ENCODE measurements around the gene MT1G.
"Not testable (repeated sequence)": the region's sequence is repeated elsewhere in the genome, so short reads cannot be mapped to it uniquely, and the experiment has no call there.

Gene MT1G

DNA sequence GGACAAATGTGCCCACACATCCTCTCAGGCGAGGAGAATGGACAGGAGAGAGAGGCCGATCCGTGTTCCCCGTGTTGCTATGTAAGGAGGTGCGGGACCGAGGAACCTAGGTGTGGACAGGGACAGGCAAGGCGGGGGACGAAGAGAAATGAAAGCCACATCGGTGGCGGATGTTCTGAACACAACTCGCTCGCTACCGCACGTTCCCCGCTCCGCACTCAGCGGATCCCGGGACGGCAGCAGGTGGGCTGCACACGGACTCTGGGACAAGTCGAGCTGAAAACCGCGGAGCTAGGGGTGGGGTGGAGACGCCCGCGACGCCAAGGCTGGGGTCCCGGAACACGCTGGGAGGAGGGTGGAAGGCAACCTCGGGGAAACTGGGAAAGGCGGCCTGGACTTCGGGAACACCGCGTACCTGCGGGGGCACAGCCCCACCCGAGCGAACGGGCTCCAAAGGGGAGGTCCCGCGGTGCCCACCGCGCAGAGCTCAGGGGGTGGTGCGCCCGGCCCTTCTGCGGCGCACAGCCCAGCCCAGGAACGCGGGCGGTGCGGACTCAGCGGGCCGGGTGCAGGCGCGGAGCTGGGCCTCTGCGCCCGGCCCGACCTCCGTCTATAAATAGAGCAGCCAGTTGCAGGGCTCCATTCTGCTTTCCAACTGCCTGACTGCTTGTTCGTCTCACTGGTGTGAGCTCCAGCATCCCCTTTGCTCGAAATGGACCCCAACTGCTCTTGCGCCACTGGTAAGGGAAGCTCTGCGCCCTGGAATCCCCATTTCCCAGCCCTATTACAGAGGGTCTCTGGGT is 42.5 kb downstream of the MT1G start, which contains the start of gene MT1E:
TSS of gene MT1E (plus strand) at position 642 of the 803 bp plus-strand sequence. CDS start at position 713, 71 bp downstream.
- no peaks in the 10 kb centered on the region for H3K9me3 ChIP-seq (ENCODE audit: insufficient read depth, low read depth, low read length)
- WGBS, result 4% methylated on average over 62 of the region's 62 CpGs
- H3K27me3 ChIP-seq (ENCODE audit: insufficient read depth, low read length), result peaks cover 97% of the 10 kb centered on the region
- H3K4me1 ChIP-seq (ENCODE audit: insufficient read depth, low read length), result peaks cover 27% of the 10 kb centered on the region
- peak within 1 kb of the TSS; percentile 50 for H3K4me3 ChIP-seq (ENCODE audit: low read length)
- no peaks in the 10 kb centered on the region for H3K36me3 ChIP-seq (ENCODE audit: insufficient read depth, low read length)
- no peak within 1 kb of the TSS for H3K27ac ChIP-seq (ENCODE audit: low read depth, low read length)
- H3K9ac ChIP-seq (ENCODE audit: low read depth, low read length), result no peak within 1 kb of the TSS

DNA sequence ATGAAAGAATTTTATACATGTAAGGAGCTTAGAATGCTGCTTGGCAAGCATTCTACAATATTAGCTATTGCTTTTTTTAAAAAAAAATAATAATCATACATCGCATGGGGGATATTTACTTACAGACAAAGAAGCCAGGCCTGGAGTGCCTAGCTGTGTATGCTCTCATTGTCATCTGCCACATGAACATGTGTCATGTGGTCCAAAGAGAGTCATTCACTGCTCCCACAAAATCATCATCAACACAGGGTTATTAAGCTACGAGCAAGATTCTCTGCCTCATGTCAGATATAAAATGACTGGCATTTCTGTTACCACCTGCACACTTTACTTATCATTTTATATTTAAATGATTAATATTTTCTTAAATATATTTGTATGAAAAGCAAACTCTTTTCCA is 44.2 kb downstream of the MT1G start:
- peaks cover 97% of the 10 kb centered on the region for H3K27me3 ChIP-seq (ENCODE audit: insufficient read depth, low read length)

DNA sequence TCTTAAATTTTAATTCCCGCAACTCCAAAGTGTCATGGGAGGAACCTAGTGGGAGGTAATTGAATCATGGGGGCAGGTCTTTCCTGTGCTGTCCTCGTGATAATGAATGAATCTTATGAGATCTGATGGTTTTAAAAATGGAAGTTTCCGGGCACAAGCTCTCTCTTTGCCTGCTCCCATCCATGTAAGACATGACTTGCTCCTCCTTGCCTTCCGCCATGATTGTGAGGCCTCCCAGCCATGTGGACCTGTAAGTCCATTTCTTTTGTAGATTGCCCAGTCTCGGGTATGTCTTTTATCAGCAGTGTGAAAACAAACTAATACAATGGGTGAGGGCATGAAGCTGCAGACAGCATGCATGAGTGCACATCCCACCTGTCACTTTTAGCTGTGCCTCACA is 44.7 kb downstream of the MT1G start:
- H3K27me3 ChIP-seq (ENCODE audit: insufficient read depth, low read length), result peaks cover 97% of the 10 kb centered on the region
- 88% methylated on average over 5 of the region's 5 CpGs for WGBS

More for the DNA sequence above, 44.2 kb downstream of the MT1G start:
- no peak overlapping the region for H3K4me3 ChIP-seq (ENCODE audit: low read length)
- no peak overlapping the region for H3K27ac ChIP-seq (ENCODE audit: low read depth, low read length)
- 93% methylated on average over 2 of the region's 2 CpGs for WGBS
- H3K36me3 ChIP-seq (ENCODE audit: insufficient read depth, low read length), result no peaks in the 10 kb centered on the region
- no peaks in the 10 kb centered on the region for H3K9me3 ChIP-seq (ENCODE audit: insufficient read depth, low read depth, low read length)
- H3K4me1 ChIP-seq (ENCODE audit: insufficient read depth, low read length), result peaks cover 29% of the 10 kb centered on the region
- H3K9ac ChIP-seq (ENCODE audit: low read depth, low read length), result no peak overlapping the region

GRCh38 chr16:56621665-56622445 is 46.0 kb downstream of the MT1G start:
- Histone ChIP-seq H3K4me1 (ENCODE audit: insufficient read depth, low read length) (peaks cover 37% of the 10 kb centered on the region), H3K27me3 (ENCODE audit: insufficient read depth, low read length) (peaks cover 98% of the 10 kb centered on the region)
- H3K9ac ChIP-seq (ENCODE audit: low read depth, low read length); H3K27ac ChIP-seq (ENCODE audit: low read depth, low read length); H3K9me3 ChIP-seq (ENCODE audit: insufficient read depth, low read depth, low read length); H3K4me3 ChIP-seq (ENCODE audit: low read length); H3K36me3 ChIP-seq (ENCODE audit: insufficient read depth, low read length): not testable (repeated sequence)
- WGBS, result 28% methylated on average over 4 of the region's 4 CpGs

More for the DNA sequence above, 44.7 kb downstream of the MT1G start:
- not testable (repeated sequence) for H3K9me3 ChIP-seq (ENCODE audit: insufficient read depth, low read depth, low read length); H3K36me3 ChIP-seq (ENCODE audit: insufficient read depth, low read length); H3K9ac ChIP-seq (ENCODE audit: low read depth, low read length); H3K27ac ChIP-seq (ENCODE audit: low read depth, low read length); H3K4me3 ChIP-seq (ENCODE audit: low read length)
- H3K4me1 ChIP-seq (ENCODE audit: insufficient read depth, low read length), result peaks cover 33% of the 10 kb centered on the region

- 76% methylated on average over 8 of the region's 8 CpGs for WGBS
- no peak overlapping the region for H3K9ac ChIP-seq (ENCODE audit: low read depth, low read length)
- H3K36me3 ChIP-seq (ENCODE audit: insufficient read depth, low read length), result no peaks in the 10 kb centered on the region
- H3K27ac ChIP-seq (ENCODE audit: low read depth, low read length), result no peak overlapping the region
- no peaks in the 10 kb centered on the region for H3K9me3 ChIP-seq (ENCODE audit: insufficient read depth, low read depth, low read length)
- peaks cover 98% of the 10 kb centered on the region for H3K27me3 ChIP-seq (ENCODE audit: insufficient read depth, low read length)
- H3K4me1 ChIP-seq (ENCODE audit: insufficient read depth, low read length), result peaks cover 27% of the 10 kb centered on the region
- H3K4me3 ChIP-seq (ENCODE audit: low read length), result no peak overlapping the region
Observed at GRCh38 chr16:56620339-56620897, 47.4 kb downstream of the MT1G start.

- no peaks in the 10 kb centered on the region for H3K36me3 ChIP-seq (ENCODE audit: insufficient read depth, low read length)
- 36% methylated on average over 6 of the region's 6 CpGs for WGBS
- no peak overlapping the region for H3K27ac ChIP-seq (ENCODE audit: low read depth, low read length)
- peaks cover 27% of the 10 kb centered on the region for H3K4me1 ChIP-seq (ENCODE audit: insufficient read depth, low read length)
- H3K4me3 ChIP-seq (ENCODE audit: low read length), result no peak overlapping the region
- H3K9ac ChIP-seq (ENCODE audit: low read depth, low read length), result no peak overlapping the region
- no peaks in the 10 kb centered on the region for H3K9me3 ChIP-seq (ENCODE audit: insufficient read depth, low read depth, low read length)
- H3K27me3 ChIP-seq (ENCODE audit: insufficient read depth, low read length), result peaks cover 99% of the 10 kb centered on the region
Observed at GRCh38 chr16:56618138-56618537, 49.7 kb downstream of the MT1G start.

GRCh38 chr16:56617212-56618085 is 50.4 kb downstream of the MT1G start:
- H3K36me3 ChIP-seq (ENCODE audit: insufficient read depth, low read length), result no peaks in the 10 kb centered on the region
- H3K4me3 ChIP-seq (ENCODE audit: low read length), result peak overlapping the region; percentile 51
- no peak overlapping the region for H3K9ac ChIP-seq (ENCODE audit: low read depth, low read length)

More at GRCh38 chr16:56617212-56618085, 50.4 kb downstream of the MT1G start:
- H3K9me3 ChIP-seq (ENCODE audit: insufficient read depth, low read depth, low read length), result no peaks in the 10 kb centered on the region
- 4% methylated on average over 40 of the region's 41 CpGs for WGBS
- no peak overlapping the region for H3K27ac ChIP-seq (ENCODE audit: low read depth, low read length)
- H3K4me1 ChIP-seq (ENCODE audit: insufficient read depth, low read length), result peaks cover 27% of the 10 kb centered on the region
- H3K27me3 ChIP-seq (ENCODE audit: insufficient read depth, low read length), result peaks cover 99% of the 10 kb centered on the region
